Fibroblast of skin of abdomen (primary cell): ENCODE data around the gene CORO1C.

Source experiments
- DNase-seq: peaks from one replicate; pipeline ENCODE4 v3.0.0-alpha.2; 2013

Gene CORO1C

DNA sequence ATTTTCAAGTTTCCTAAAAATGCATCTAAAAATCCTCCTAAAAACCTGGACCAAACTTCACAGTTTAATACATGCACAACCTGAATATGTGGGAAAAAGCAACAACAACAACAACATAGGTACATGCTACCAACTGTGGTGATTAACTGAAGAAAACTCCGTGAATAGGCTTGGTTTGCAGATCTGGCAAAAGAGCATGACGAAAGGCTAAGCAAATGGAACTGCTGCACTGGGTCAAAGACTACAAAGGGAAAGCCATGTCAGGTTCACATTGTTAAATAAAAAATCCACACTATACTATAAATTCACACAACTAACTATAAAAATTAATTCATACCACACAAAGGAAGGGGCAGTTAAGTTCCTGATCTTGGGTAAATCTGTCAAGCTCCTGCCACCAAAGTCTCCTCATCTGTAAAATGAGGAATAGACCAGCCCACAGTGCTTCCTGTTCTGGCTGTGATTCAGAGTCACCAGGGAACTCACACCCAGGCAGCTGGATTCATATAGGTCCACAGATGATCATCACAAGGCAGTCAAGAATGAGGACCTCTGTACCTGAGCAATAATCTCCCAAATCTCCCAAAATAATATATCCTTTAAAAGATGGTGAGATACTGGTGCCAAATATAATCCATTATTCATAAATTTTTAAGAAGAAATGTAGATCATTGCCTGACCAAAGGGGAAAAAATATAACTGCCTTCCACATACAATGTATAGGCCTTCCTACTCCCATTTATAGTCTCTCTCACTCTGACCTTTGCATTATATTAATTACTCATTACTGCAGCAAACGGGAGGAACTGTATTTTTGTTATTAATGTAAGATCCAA, 7.0 kb downstream of the CORO1C start:
- no peak for DNase-seq

DNA sequence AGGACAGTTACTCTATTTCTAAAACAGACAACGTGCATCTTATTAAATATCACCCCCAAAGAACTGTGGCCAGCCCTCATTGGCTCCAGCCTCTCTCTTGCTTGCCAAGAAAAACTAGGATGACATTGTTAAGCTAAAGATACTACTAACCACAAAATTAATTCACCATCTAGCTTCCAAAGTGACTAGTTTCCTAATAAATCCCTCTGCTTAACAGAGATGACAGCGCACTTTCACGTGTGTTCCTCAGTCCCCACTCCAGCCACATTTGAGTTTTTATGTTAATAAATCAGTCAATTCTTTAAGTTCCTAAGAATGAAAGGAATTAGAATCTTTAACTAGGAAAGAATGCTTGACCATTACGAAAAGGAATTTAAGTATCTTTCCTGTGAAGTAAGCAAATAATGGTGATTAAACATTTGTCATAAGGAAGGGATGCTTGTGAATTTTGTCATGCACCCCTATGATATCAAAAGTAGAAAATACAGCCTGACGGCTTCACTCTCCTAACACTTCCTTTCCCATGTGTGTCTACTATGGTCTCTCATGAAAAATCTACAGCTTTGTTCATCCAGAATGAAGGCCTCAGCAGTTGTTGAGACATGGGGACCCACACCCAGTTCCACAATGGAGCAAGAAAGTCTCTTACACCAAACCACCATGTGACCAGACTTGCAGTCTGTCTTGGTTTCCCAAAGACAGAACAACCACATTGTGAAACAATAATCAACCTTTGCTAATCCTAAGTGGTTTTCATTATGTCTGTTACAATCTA, 8.1 kb downstream of the CORO1C start:
- DNase-seq, result peak; percentile 98

DNA sequence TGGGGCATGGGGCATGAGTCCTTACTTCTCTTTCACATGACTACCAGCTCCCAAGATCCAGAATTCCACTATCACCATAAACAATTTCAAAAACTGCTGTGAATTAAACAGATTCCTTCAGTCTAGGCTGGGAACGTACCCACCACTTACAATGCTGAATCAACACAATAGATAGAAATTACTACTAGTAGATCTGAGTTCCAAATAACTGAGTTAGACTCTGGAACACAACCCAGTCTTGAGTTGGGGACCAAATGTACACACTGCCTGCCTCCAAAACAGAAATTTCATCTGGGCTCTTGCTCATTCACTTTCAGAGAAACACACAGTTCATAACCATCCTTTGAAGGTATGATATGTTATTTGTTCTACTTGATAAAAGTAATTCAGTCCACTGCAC, 8.9 kb downstream of the CORO1C start:
- DNase-seq, result no peak

DNA sequence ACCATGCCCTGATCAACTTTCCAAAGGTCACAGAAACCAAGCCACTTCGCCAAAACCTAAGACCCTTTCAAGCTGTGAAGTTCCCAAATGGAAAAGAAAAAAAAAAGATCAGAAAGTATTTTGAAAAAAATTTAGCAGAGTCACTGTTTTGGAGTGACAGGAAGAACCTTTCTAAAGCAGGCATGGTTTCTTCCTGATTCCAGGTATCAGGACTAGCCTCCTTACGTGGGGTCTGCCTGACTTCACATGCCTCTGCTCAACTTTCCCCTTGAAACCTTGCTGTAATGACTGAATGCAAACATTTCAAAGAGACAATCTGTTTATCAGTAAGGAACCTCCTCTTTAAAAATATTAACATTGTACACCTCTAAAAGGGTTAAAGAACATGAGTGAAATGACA, 9.5 kb downstream of the CORO1C start:
- no peak for DNase-seq

DNA sequence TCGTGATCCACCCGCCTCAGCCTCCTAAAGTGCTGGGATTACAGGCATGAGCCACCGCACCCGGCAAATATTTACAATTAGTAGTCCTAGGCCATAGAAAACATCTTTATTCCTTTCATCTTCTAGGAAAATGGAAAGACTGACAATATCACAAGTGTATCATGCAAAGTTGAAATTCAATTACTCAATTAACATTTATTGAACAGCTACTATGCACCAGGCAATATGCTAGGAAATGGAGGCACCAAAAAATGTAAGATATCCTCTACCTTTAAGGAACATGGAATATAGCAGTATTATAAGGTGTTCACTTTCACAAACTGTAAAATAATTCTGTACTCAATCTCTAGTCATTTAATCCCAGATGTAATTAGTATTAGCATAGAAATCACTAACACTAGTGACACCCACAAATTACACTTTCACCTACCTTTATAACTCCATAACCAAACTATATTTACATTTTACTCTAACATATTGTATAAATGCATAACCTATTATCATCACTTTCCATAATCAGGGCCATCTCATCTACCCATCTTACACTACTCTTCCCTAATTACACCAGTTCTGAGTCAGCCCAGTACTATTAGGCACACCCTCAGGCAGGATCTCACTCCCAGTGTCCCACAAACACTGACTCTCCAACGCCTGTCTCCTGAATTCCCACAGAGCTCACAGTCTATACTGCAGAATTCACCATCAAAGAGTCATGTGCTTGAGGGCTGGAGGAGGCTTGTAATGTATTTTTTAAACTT, 10.4 kb downstream of the CORO1C start:
- peak; percentile 60 for DNase-seq

DNA sequence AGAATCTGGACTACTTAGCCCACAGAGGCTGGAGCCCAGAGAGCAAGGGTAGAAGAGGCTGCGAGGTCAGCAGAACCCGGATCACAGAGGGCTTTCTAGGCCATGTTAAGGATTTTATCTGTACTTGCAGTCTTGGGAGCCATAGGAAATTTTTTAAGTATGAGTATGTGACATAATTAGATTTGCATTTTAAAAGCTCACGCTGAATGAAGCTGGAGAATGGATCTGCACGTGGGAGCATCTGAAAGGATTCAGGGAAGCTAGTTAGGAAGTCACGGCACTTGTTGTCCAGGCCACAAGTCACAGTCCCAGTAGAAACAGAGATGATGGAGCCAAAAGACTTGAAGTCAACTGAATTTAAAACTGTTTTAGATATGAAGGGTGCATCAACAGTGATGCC, 14.1 kb downstream of the CORO1C start:
- DNase-seq, result no peak

DNA sequence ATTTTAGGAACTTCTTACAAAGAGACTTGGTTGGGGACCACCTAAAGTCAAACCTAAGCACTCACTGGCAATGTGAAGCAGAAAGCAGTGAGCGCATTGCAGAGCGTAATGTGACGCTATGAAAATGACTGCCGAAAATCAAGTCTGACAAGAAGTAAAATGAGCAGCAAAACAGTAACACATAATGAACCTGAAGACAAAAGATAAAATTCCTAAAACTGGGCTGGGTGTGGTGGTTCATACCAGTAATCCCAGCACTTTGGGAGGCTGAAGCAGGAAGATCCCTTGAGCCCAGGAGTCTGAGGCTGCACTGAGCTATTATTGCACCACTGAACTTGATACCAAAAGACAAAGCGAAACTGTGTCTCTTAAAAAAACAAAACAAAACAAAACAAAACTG, 16.5 kb downstream of the CORO1C start:
- DNase-seq, result no peak

DNA sequence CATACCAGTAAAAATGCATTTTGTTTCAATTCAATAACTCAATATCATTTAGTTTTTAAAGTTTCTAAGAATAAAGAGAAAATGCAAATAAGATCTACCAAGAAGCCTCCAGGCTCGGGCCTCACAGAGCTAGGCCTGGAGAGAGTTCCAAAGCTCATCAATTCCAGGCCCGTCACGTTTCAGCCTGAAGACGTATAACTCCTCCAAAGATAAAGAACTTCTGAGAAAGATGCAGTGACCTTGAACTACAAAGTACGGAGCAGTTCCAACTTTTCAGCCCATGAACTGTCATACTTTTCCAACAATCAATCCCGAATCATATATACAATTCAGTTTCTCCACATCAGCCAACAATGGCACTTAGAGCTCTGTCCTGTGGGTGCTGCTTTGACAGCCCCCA, 17.8 kb downstream of the CORO1C start:
- DNase-seq, result no peak

DNA sequence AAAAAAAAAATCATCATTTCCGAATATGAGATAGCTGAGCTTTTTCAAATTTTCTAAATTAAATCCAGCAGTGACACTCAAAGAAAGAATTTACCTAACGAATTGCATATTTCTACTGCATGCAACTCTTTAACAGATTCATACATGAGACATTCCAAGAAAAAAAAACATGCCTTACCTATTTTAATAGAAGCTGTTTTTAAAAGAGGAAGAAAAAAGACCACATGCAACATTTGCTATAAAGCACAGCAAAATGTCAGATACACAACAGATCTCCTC, 18.5 kb downstream of the CORO1C start:
- DNase-seq, result peak; percentile 39

DNA sequence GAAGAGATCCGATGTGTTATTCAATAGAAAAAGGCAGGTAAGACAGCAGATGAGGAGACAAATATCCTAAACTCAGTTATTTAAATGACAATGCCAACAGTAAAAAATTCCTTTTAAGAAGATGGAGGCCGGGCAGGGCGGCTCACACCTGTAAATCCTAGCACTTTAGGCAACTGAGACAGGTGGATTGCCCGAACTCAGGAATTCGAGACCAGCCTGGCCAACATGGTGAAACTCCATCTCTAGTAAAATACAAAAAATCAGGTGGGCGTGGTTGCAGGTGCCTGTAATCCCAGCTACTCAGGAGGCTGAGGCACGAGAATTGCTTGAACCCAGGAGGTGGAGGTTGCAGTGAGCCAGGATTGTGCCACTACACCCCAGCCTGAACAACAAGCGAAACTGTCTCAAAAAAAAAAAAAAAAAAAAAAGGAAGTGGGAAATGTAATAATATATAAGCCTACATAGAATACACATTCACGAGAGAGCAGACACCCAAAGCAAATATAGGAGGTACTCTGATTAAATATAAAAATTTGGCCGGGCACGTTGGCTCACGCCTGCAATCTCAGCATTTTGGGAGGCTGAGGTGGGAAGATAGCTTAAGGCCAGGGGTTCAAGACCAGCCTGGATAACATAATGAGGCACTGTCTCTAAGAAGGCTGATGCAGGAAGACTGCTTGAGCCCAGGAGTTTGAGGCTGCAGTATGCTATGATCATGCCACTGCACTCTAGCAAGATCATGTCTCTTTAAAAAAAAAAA, 19.0 kb downstream of the CORO1C start:
- no peak for DNase-seq

DNA sequence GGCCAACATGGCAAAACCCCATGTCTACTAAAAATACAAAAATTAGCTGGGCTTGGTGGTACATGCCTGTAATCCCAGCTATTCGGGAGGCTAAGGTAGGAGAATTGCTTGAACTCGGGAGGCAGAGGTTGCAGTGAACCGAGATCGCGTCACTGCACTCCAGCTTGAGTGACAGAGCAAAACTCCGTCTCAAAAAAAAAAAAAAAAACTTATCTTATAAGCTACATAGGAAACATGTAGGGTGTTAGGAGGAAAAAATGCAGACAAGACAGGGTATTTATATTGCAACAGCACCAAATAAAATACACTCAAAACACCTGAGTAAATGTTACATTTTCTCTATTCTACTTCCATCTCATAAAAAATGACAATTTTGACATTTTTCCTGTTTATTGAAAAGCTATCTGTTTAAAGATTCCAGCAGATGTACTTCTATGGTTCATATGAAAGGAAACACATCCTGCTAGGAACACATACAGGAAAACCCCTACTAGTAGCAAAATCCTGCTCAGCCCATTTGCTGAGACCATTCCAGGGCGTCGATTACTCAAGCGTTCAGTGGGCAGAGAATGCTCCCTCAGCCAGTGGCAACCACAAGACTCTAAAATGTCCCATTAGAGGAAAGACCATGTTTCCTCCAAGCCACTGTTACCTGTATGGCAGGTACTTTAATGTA, 19.7 kb downstream of the CORO1C start:
- no peak for DNase-seq

DNA sequence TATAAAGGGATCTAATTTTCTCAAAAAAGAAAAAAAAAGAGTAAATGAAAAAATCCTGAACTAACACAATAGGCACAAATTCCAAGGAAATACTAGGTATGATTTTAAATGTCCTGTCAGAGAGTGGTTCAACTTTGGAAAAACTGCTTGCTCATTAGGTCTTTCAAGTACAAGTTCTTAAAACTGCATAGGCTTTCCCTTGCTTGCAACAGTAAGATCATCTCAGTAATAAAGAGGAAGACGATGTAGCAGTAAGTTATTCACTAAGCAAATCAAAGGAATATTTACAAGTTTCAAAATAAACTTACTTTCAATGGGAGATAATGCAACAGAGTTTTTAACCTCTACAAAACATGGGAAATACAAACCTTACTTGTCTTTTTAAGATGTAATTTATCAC, 21.6 kb downstream of the CORO1C start:
- no peak for DNase-seq

DNA sequence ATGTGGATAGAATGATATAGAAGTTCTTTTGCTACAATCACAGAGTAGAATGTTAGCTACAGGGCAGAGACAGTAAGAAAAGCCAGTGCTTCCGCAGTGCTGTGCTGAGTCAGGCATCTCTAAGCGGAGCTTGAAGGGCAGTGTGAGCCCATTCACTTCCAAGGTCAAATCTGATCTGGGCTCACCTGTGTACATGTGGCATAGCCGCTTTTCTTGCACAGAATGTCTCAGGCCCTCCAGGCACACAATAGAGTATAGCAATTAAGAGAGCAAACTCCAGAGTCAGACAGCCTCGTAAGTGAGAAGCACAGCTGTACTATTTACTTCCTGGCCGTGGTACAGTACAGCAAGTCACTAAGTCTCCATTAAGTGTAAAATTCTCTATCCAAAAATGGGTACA, 26.8 kb downstream of the CORO1C start:
- DNase-seq, result no peak

DNA sequence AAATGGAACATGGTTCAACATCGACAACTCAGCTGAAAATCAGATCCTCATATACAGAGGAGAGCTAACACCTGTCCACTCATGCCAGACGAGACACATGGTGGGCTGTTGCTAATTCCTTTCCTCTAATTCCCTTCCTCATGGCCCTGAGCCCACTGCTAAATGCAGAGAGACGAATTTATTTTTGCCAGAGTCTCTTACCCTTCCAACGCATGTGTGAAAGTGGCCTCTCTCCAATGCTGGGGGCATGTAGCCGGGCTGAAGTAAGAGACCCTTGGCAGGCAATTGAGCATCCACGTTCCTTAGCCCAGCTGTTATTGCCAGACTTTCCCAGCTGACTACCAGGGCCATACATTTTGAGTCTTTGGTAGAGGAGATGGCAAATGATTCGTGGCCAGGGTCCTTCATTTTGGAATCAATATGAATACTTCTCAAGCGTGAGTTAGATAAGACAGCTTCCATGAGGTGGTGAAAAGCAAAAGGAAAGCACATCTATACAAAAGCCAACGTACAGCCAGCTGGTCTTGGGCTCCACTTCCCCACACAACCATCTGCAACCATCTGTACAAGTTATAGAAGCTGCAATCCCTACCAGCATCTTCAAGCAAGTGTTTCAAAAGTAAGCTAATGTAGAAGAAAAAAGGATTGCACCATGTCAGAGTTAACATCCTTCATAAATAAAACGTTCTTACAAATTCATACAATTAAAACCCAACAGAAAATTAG, 28.6 kb downstream of the CORO1C start:
- no peak for DNase-seq

DNA sequence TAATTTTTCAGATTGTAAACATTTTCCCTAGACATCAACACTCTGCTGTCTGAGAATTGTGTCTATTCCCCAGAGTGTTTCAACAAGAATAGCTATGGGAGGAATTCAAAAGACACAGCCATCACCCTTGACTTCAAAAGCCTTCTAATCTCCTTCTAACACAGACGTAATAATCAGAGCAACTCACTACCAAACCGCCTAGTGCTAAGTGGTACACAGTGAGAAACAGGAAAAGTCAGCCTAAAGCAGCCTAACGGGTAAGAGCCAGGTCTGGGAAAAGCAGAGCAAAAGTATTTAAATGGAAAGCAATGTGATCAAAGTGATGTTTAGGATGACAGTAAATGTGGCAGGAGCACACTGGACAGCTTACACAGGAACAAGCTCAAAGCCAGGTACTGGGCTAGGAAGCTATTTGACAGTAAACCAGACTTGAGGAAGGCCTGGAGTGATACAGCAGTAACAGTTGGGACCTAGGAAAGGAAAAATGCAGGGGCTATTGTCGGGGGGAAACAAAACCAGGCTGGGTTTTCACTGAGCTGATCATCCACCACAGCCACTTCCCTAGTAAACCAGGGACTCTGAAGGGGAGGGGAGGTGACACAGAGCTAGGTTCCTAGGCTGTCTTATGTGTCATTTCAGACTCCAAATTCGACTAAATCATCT, 29.4 kb downstream of the CORO1C start:
- DNase-seq, result peak; percentile 55

DNA sequence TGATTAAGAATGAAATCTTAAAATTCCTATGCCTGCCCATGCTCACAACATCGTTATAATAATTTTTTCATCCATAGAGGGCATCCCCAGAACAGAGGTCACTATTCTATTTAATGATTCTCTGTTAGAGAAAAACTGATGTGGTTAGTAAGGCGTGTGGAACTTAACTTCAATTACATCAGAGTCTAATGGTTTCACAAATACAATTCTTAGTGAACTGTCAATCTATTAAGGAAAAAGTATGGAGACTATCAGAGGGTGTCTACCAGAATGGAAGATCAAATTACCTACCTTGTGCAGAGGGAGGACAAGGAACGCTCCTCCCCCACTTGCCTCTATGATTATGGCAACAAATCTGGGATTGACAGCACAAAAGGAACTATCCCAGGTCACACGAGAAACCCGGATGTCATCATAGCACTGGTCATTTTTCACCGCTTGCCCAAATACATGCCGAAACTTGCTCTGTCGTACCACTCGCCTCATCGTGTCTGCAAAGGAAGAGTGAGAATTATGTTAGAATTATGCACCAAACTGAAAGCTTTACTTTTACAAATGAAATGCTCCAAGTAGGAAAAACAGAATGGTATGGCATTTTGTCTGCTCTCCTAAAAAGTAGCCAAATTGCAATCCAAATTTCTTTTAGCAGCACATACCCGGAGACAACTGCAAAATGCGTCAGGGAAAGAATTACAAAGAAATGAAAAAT, 30.3 kb downstream of the CORO1C start:
- DNase-seq, result no peak

DNA sequence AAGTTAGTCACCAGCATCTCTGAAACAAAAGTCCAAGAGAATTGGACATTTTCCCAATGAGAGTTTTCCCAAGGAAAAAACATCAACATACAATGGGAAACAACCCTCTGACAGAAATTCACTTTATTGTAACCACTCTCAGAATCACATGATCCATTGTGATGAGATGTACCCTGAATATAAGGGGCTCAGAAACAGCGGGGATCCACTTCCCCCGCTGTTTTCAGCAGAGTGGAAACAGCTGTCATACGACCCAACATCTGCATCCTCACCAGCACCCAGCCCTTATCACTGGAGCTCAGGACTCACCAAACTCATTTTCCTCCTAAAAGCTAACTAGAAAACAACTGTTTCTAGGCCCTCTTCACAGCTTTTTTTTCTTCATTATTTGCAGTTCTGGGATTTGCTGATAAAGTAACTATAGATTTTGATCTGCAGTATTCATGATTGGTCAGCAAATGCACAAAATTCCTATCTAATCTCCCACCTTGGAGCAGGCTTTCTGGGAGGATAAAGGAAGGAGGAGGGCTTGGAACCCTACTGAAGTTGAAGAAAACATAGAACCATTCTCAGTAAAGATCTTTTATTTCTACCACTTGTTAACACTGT, 31.3 kb downstream of the CORO1C start:
- DNase-seq, result no peak

DNA sequence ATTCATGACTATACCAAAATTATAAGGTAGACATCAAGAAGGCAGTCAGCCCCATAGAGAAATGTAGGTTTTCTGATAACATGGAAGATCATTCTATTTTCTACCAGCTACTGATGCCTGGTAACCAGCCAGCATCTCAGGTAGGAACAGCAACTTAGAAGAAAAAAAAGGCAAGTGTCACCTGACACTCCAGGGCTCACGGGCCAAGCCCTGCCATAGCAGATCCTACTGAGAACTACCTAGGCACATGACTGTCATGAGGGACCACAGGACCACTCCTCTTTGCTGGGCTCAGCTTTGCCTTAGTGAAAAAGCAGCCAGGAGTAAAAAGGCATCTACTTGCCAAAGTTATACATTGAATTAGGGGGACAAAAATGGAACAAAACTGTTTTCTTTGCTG, 33.4 kb downstream of the CORO1C start:
- DNase-seq, result no peak

DNA sequence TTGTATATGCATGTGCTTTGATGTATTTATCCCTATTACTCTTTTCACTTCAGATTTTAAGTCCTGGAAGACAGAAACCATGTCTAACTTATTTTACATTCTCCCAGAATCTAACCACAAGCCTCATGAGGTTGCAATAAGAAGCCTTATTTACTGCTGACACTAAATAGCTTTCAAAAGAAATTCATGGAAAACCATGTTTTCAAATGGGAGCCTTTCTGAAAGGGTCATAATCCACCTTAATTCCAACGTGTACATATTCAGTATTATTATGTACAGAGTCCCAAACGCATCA, 34.4 kb downstream of the CORO1C start:
- DNase-seq, result no peak
